ENCODE data around the gene AATK.

DNA sequence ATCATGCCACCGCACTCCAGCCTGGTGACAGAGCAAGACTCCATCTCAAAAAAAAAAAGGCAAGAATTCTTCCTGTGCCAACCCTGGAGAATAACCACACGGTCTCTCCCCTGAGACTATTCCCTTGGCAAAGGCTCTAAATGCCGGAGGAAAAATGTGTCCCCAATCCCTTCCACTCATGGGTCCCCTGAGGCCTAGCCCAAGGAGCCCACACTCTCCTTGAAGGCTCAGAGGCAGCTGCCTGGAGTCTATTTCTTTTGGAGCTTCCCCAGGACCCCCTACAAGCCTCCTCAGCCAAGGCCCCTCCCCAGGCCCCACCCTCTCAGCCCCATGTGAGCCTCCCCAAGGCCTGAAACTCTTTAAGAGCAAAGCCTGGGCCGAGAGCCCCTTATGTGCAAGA is 40.1 kb upstream of the AATK start:
- TF ChIP-seq, protein P1, sequence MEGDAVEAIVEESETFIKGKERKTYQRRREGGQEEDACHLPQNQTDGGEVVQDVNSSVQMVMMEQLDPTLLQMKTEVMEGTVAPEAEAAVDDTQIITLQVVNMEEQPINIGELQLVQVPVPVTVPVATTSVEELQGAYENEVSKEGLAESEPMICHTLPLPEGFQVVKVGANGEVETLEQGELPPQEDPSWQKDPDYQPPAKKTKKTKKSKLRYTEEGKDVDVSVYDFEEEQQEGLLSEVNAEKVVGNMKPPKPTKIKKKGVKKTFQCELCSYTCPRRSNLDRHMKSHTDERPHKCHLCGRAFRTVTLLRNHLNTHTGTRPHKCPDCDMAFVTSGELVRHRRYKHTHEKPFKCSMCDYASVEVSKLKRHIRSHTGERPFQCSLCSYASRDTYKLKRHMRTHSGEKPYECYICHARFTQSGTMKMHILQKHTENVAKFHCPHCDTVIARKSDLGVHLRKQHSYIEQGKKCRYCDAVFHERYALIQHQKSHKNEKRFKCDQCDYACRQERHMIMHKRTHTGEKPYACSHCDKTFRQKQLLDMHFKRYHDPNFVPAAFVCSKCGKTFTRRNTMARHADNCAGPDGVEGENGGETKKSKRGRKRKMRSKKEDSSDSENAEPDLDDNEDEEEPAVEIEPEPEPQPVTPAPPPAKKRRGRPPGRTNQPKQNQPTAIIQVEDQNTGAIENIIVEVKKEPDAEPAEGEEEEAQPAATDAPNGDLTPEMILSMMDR (IDR thresholded peaks at IDR 0.05 in 2 of 3, conservative IDR thresholded peaks at IDR 0.05 in 1 of 3; ENCODE audit: borderline replicate concordance in 1 of 3, insufficient read depth in 1 of 3, low read depth in 2 of 3, low read length in 2 of 3): no peak
- no peak for TF ChIP-seq POLR2A (IDR thresholded peaks at IDR 0.05; ENCODE audit: borderline replicate concordance, extremely low read depth, insufficient read depth, insufficient read length)
- no peak for TF ChIP-seq EZH2 (IDR thresholded peaks at IDR 0.05)
- no peak for TF ChIP-seq YY1 (IDR thresholded peaks at IDR 0.05; ENCODE audit: extremely low read depth, insufficient replicate concordance, low read depth, low read length)
- TF ChIP-seq SP1 (IDR thresholded peaks at IDR 0.05; ENCODE audit: low read depth): no peak
- TF ChIP-seq TCF7L2 (IDR thresholded peaks at IDR 0.05; ENCODE audit: borderline replicate concordance, extremely low read depth, insufficient read depth, insufficient read length): no peak
- no peak for TF ChIP-seq SIN3A (IDR thresholded peaks at IDR 0.05; ENCODE audit: low read depth)
- TF ChIP-seq JUND (IDR thresholded peaks at IDR 0.05): no peak
- no peak for TF ChIP-seq RAD21 (IDR thresholded peaks at IDR 0.05; ENCODE audit: low read depth)
- no peak for TF ChIP-seq FOSL1 (IDR thresholded peaks at IDR 0.05; ENCODE audit: low read depth)
- TF ChIP-seq, protein P2, sequence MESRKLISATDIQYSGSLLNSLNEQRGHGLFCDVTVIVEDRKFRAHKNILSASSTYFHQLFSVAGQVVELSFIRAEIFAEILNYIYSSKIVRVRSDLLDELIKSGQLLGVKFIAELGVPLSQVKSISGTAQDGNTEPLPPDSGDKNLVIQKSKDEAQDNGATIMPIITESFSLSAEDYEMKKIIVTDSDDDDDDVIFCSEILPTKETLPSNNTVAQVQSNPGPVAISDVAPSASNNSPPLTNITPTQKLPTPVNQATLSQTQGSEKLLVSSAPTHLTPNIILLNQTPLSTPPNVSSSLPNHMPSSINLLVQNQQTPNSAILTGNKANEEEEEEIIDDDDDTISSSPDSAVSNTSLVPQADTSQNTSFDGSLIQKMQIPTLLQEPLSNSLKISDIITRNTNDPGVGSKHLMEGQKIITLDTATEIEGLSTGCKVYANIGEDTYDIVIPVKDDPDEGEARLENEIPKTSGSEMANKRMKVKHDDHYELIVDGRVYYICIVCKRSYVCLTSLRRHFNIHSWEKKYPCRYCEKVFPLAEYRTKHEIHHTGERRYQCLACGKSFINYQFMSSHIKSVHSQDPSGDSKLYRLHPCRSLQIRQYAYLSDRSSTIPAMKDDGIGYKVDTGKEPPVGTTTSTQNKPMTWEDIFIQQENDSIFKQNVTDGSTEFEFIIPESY (IDR thresholded peaks at IDR 0.05; ENCODE audit: extremely low read depth, insufficient replicate concordance, low read length): no peak

Data from HCT116 (cell line).